MM.1S (cell line): ENCODE results near the gene C17orf107.

Experiments
- DNase-seq: peaks from one replicate; pipeline ENCODE4 v3.0.0-alpha.2; 2015
- H2AFZ ChIP-seq: fragments of 300-600 bp; sonication (generic); 2 replicates; pipeline ENCODE4 v1.6.0; 2016; ENCODE audit warnings: antibody characterized with exemption, low read length
- H3F3A ChIP-seq: fragments of 300-600 bp; sonication (generic); 2 replicates; pipeline ENCODE4 v1.6.1; 2016; ENCODE audit warnings: mild to moderate bottlenecking, antibody characterized with exemption, low read length, moderate library complexity, mixed read lengths; ENCODE audit not compliant: insufficient read depth
- H3K27ac ChIP-seq: fragments of 300-600 bp; sonication (generic); 2 replicates; pipeline ENCODE4 v1.5.1; 2016; ENCODE audit warnings: mild to moderate bottlenecking, low read length
- H3K27me3 ChIP-seq: fragments of 300-600 bp; sonication (generic); replicated peaks from 2 replicates; pipeline ENCODE4 v1.6.0; 2016; ENCODE audit warnings: low read length; ENCODE audit not compliant: insufficient read depth
- H3K36me3 ChIP-seq: fragments of 300-600 bp; sonication (generic); replicated peaks from 2 replicates; pipeline ENCODE4 v1.6.1; 2016; ENCODE audit warnings: mild to moderate bottlenecking, low read length, mixed read lengths; ENCODE audit not compliant: insufficient read depth
- H3K4me1 ChIP-seq: fragments of 300-600 bp; sonication (generic); 2 replicates; pipeline ENCODE4 v1.6.1; 2016; ENCODE audit warnings: low read length, mixed read lengths
- H3K4me2 ChIP-seq: fragments of 300-600 bp; sonication (generic); 2 replicates; pipeline ENCODE4 v1.6.0; 2016; ENCODE audit warnings: low read depth, low read length
- H3K4me3 ChIP-seq: fragments of 300-600 bp; sonication (generic); 2 replicates; pipeline ENCODE4 v1.5.1; 2016; ENCODE audit warnings: low read length, mixed read lengths
- H3K79me2 ChIP-seq: fragments of 300-600 bp; sonication (generic); 2 replicates; pipeline ENCODE4 v1.6.1; 2016; ENCODE audit warnings: mixed run types, low read length, mixed read lengths
- H3K9ac ChIP-seq: fragments of 300-600 bp; sonication (generic); 2 replicates; pipeline ENCODE4 v1.6.1; 2016; ENCODE audit warnings: low read length, mixed read lengths
- H3K9me2 ChIP-seq: fragments of 300-600 bp; sonication (generic); replicated peaks from 2 replicates; pipeline ENCODE4 v1.6.1; 2016; ENCODE audit warnings: mild to moderate bottlenecking, low read length, mixed read lengths; ENCODE audit not compliant: insufficient read depth
- H3K9me3 ChIP-seq: fragments of 300-600 bp; sonication (generic); replicated peaks from 2 replicates; pipeline ENCODE4 v1.6.1; 2016; ENCODE audit warnings: mild to moderate bottlenecking, low read length, mixed read lengths; ENCODE audit not compliant: insufficient read depth
- H4K20me1 ChIP-seq: fragments of 300-600 bp; sonication (generic); 2 replicates; pipeline ENCODE4 v1.6.1; 2016; ENCODE audit warnings: mild to moderate bottlenecking, low read length, moderate library complexity, mixed read lengths; ENCODE audit not compliant: insufficient read depth
- EZH2 ChIP-seq: fragments of 300-600 bp; sonication (generic); optimal IDR thresholded peaks from 2 replicates; pipeline ENCODE3; 2017; ENCODE audit warnings: low read depth, mild to moderate bottlenecking, antibody characterized with exemption, low read length, mixed read lengths
- EZH2phosphoT487 ChIP-seq: fragments of 300-600 bp; sonication (generic); IDR thresholded peaks from 2 replicates; pipeline ENCODE4 v1.6.1; 2018; ENCODE audit warnings: antibody characterized with exemption, low read length
- TF ChIP-seq, protein P1 (sequence below): fragments of 300-600 bp; sonication (generic); IDR thresholded peaks from 2 replicates; pipeline ENCODE4 v1.5.1; 2016; ENCODE audit warnings: antibody characterized with exemption, low read length, mixed read lengths

Gene C17orf107

DNA sequence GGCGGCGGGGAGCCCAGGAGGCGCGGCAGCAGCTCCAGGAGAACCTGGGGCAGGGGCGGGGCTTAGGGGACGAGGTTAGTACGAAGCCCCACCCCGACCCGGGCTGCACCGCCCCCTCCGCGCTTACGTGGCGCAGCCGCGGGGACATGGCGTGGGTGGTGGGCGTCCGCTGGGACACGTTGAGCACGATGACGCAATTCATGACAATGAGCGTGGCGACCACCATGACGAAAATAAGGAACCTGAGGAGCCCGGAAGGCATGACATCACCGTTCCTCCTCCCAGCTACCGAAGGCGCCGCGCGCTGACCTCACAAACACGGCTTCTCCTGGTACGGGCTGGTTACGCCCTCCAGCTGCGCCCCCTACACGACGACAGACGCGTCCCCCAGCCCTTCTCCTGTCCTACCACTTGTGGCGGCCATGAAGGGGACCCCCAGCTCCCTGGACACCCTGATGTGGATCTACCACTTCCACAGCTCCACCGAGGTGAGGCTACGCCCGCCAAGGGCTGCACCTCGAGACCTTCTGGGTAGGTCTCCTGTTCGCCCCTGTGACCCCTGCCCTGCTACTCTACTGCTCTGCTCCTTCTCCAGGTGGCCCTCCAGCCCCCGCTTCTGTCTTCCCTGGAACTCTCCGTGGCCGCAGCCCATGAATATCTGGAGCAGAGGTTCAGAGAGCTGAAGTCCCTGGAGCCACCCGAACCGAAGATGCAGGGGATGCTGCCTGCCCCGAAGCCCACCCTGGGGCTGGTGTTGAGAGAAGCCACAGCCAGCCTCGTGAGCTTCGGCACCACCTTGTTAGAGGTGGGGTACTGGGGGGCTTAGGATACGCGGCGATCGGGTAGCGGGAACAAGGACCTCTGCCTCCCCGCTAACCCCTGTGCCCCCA, at the start of gene C17orf107:
C17orf107 (plus strand) TSS at position 196 of the 890 bp plus-strand sequence; CDS start at position 423, 227 bp downstream.
- Histone ChIP-seq H3K79me2 (no peaks in the 10 kb centered on the region), H3K4me2 (peak within 1 kb of the TSS; percentile 39; the same call in 1 of the 2 replicates), H4K20me1 (no peaks in the 10 kb centered on the region), H3K36me3 (no peaks in the 10 kb centered on the region), H3K27me3 (no peaks in the 10 kb centered on the region), H3K4me1 (peaks cover 12% of the 10 kb centered on the region), H3K27ac (no peak within 1 kb of the TSS), H2AFZ (no peak within 1 kb of the TSS), H3K9ac (no peak within 1 kb of the TSS), H3K9me3 (no peaks in the 10 kb centered on the region), H3K9me2 (no peaks in the 10 kb centered on the region), H3F3A (peaks cover 11% of the 10 kb centered on the region), H3K4me3 (no peak within 1 kb of the TSS)
- TF ChIP-seq EZH2phosphoT487 (no peak), EZH2 (no peak)
- TF ChIP-seq, protein P1, sequence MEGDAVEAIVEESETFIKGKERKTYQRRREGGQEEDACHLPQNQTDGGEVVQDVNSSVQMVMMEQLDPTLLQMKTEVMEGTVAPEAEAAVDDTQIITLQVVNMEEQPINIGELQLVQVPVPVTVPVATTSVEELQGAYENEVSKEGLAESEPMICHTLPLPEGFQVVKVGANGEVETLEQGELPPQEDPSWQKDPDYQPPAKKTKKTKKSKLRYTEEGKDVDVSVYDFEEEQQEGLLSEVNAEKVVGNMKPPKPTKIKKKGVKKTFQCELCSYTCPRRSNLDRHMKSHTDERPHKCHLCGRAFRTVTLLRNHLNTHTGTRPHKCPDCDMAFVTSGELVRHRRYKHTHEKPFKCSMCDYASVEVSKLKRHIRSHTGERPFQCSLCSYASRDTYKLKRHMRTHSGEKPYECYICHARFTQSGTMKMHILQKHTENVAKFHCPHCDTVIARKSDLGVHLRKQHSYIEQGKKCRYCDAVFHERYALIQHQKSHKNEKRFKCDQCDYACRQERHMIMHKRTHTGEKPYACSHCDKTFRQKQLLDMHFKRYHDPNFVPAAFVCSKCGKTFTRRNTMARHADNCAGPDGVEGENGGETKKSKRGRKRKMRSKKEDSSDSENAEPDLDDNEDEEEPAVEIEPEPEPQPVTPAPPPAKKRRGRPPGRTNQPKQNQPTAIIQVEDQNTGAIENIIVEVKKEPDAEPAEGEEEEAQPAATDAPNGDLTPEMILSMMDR = no peak
- peak; percentile 12 for DNase-seq

DNA sequence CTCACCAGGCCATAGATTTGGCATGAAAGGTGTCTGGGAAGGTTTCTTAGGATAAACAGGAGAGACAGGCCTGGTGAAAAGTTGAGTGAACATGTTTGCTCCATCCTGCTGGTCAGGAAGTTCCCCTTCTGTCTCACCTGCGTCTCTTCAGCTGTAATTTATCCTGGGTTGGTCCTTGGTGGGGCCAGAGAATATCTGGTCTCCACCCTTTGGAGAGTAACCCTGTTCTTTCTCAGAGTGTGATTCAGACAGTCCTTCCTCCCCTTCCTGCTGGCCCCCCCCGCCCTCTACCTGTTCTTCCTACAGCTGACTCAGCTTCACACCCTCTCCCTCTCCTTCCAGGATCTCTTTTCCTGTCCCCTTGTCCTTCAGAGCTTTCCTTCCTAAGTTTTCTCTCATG, 49.1 kb upstream of the C17orf107 start:
- Histone ChIP-seq H3K79me2 (peaks cover 59% of the 10 kb centered on the region), H3K4me1 (no peaks in the 10 kb centered on the region)

DNA sequence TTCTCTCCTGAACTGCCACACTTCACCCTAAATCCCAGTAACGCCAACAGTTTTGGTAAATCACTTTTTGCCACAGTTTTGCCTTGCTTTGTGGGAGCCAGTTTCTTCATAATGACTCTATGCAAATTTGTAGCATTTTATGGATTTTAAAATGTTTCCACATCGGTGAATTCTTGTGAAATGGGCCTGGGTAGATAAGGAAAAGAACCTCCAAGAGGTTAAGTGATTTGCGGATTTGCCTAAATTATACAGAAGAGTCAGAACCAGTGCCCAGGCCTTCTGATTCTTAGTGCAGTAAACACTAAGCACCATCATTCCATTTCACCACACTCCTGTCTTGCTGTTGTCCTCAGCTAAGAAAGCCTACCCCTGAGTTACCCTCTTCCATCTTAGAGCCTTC, 48.3 kb upstream of the C17orf107 start:
- Histone ChIP-seq H3K4me3 (no peak overlapping the region), H3K27me3 (no peaks in the 10 kb centered on the region), H3K4me2 (no peak overlapping the region), H3K36me3 (no peaks in the 10 kb centered on the region), H3K27ac (no peak overlapping the region), H3F3A (no peaks in the 10 kb centered on the region), H3K9me3 (no peaks in the 10 kb centered on the region), H3K9ac (no peak overlapping the region), H4K20me1 (no peaks in the 10 kb centered on the region), H3K4me1 (no peaks in the 10 kb centered on the region), H2AFZ (no peak overlapping the region), H3K9me2 (no peaks in the 10 kb centered on the region), H3K79me2 (peaks cover 52% of the 10 kb centered on the region)
- no peak for DNase-seq
- TF ChIP-seq, protein P1 = no peak
- TF ChIP-seq EZH2phosphoT487 (no peak), EZH2 (no peak)

More for the DNA sequence above, 49.1 kb upstream of the C17orf107 start:
- Histone ChIP-seq H3K4me3 (no peak overlapping the region), H2AFZ (no peak overlapping the region), H3K27ac (no peak overlapping the region), H3K9me3 (no peaks in the 10 kb centered on the region), H3K27me3 (no peaks in the 10 kb centered on the region), H3K9me2 (no peaks in the 10 kb centered on the region), H3F3A (no peaks in the 10 kb centered on the region), H3K36me3 (no peaks in the 10 kb centered on the region), H4K20me1 (no peaks in the 10 kb centered on the region), H3K4me2 (no peak overlapping the region), H3K9ac (no peak overlapping the region)
- no peak for DNase-seq
- TF ChIP-seq, protein P1 = no peak
- TF ChIP-seq EZH2 (no peak), EZH2phosphoT487 (no peak)
